Right cardiac atrium (tissue), 5 donors: Measurements from ENCODE around the gene GPR87. TPM values are rescaled to one million over a fixed set of nuclear protein-coding genes. Genes with fewer than 3 reads are reported as not detected.
A peak's percentile ranks its signal among the peaks of the same experiment; 100 is the strongest.

Source experiments
- ATAC-seq, 2 donors: fragments of 200-7000 bp; cut with Tn5 transposase; one replicate each; pipeline versions ENCODE4 v1.8.0 to v1.9.1; 2020; ENCODE audit warnings: moderate library complexity in 2 of 2, mild to moderate bottlenecking in 1 of 2
- DNase-seq, 3 donors: peaks; one replicate each; pipeline ENCODE4 v3.0.0-alpha.2; 2020
- H3K27ac ChIP-seq: one replicate; pipeline ENCODE4 v1.5.1; 2013; ENCODE audit warnings: mild to moderate bottlenecking, low read length, control low read depth, moderate library complexity
- H3K27me3 ChIP-seq: one replicate; pipeline ENCODE4 v1.6.1; 2013; ENCODE audit not compliant: control insufficient read depth, insufficient read depth
- H3K4me1 ChIP-seq: one replicate; pipeline ENCODE4 v1.6.1; 2013; ENCODE audit warnings: low read length; ENCODE audit not compliant: control insufficient read depth, insufficient read depth
- H3K4me3 ChIP-seq: one replicate; pipeline ENCODE4 v1.5.1; 2013; ENCODE audit warnings: low read length, control low read depth
- H3K9me3 ChIP-seq: one replicate; pipeline ENCODE4 v1.6.1; 2013; ENCODE audit warnings: low read length; ENCODE audit not compliant: control insufficient read depth
- WGBS: extraction: QIAGEN DNeasy Blood & Tissue Kit; methylation state at CpG from one replicate; pipeline ENCODE4 v1.1.7; 2013; 5-methylcytosine and 5-hydroxymethylcytosine counted together
- intact Hi-C, 4 donors: fragments of 100-400 bp; cut with DNase I; formaldehyde crosslinking; loops; one replicate each; pipeline versions ENCODE4 v1.11.0 to v1.14.0; 2022 to 2023
- polyA plus RNA-seq: library from polyadenylated mRNA; stranded (reverse); fragments of 200-250 nt; gene quantifications from one replicate; pipeline ENCODE4 v1.2.3, GENCODE V29; 2013
- total RNA-seq, 4 donors: library from RNA; stranded (reverse); fragmentation: NEBNext Ultra II Directional; extraction: Animal tissue kit (Norgen Biotek cat#: 25700); gene quantifications; one replicate each; pipeline ENCODE4 v1.2.1, GENCODE V29; 2021
- donor health status: healthy with polysubstance abuse.
- donor health status: DM: no; HTN: yes; CAD: no.
- donor health status: DM: no; HTN: no; CAD: no.
- donor health status: DM: no; HTN: yes; CAD: no; lungs with severe emphysema.
- donor health status: DM: yes; HTN: yes; CAD: no.

Gene GPR87
- total and polyA plus RNA-seq, 5 donors = not detected

DNA sequence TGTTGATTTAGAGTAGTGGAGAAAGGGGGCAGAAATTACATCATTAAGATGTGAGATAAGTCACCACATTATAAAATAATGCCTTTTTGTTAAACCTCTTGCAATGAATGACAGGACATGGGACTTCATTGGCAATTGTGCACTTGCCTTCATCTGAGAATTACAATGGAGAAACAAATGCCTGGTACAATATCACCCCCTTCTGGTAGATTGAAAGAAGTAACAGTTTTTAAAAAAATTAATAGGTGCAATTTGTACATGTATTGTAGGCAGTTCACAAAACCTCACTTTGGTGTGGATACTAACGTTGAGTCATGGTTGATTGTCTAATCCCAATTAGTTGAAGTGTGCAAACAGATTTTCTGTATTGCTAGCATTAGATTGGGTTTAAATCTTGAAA, 33.7 kb downstream of the GPR87 start:
- intact Hi-C loops = loop anchor here in 3 of 4 donors (2.0 to 5.0 kb wide), 4 partner anchors 56 to 116 kb away; no protein-coding TSS in a partner anchor
- Histone ChIP-seq H3K9me3 (no peaks in the 10 kb centered on the region), H3K4me3 (no peak overlapping the region), H3K27me3 (no peaks in the 10 kb centered on the region), H3K27ac (no peak overlapping the region), H3K4me1 (no peaks in the 10 kb centered on the region)
- DNase-seq (no peak), ATAC-seq (peak; percentile 43 to 73)
- 0% methylated on average over 1 of the region's 1 CpG for WGBS

- DNase-seq = no peak
- H3K4me1 ChIP-seq = no peaks in the 10 kb centered on the region
- 76% methylated on average over 9 of the region's 9 CpGs for WGBS
- H3K9me3 ChIP-seq = no peaks in the 10 kb centered on the region
- H3K4me3 ChIP-seq = no peak overlapping the region
- H3K27ac ChIP-seq = no peak overlapping the region
- intact Hi-C loops = loop anchor here (2.0 to 5.0 kb wide), 4 partner anchors 54 to 114 kb away; no protein-coding TSS in a partner anchor
- H3K27me3 ChIP-seq = no peaks in the 10 kb centered on the region
- ATAC-seq = peak in 1 of 2 donors; percentile 44
Measured at GRCh38 chr3:151281671-151282324, 34.8 kb downstream of the GPR87 start.

DNA sequence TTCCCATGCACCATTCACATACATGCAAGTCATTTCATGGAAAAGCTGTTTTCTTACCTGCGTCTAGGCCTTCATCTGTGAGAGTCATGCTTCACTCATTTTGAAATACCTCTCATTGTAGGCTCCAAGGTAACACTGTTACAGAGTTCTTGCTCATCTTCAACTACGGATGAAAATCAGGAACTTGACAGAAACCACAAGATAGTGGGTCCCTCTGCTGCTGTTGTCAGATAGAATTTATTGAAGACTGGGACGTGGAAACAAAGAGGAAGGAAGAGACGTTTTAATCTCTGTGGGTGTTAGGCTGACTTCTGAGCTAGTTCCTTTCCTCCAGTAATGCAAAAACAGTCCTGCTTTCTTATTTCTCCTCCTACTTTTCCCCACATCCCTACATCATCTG, 38.4 kb downstream of the GPR87 start, which contains the start of gene P2RY14:
Gene P2RY14 (minus strand): TSS at position 313 of the 400 bp plus-strand sequence. CDS start 64,226 bp downstream, outside the sequence.
- Histone ChIP-seq H3K9me3 (no peaks in the 10 kb centered on the region), H3K4me3 (peak within 1 kb of the TSS; percentile 29), H3K27me3 (no peaks in the 10 kb centered on the region), H3K27ac (peak within 1 kb of the TSS; percentile 21), H3K4me1 (no peaks in the 10 kb centered on the region)
- intact Hi-C loops = loop anchor here in 1 of 4 donors (5.0 kb wide), 1 partner anchor 46 kb away; no protein-coding TSS in a partner anchor
- ATAC-seq (no peak), DNase-seq (no peak)
- 42% methylated on average over 4 of the region's 4 CpGs for WGBS

GRCh38 chr3:151276687-151277042, 40.0 kb downstream of the GPR87 start:
- intact Hi-C loops = loop anchor here in 1 of 4 donors (5.0 kb wide), 1 partner anchor 44 kb away; no protein-coding TSS in a partner anchor
- WGBS = 75% methylated on average over 6 of the region's 6 CpGs
- DNase-seq = no peak
- Histone ChIP-seq H3K4me1 (no peaks in the 10 kb centered on the region), H3K9me3 (no peaks in the 10 kb centered on the region), H3K27ac (no peak overlapping the region), H3K4me3 (no peak overlapping the region), H3K27me3 (no peaks in the 10 kb centered on the region)
- no peak for ATAC-seq

GRCh38 chr3:151276038-151276686, 40.5 kb downstream of the GPR87 start:
- no peak overlapping the region for H3K4me3 ChIP-seq
- H3K9me3 ChIP-seq = no peaks in the 10 kb centered on the region
- intact Hi-C loops = loop anchor here in 1 of 4 donors (5.0 kb wide), 1 partner anchor 44 kb away; no protein-coding TSS in a partner anchor
- DNase-seq (no peak), ATAC-seq (no peak)
- no peak overlapping the region for H3K27ac ChIP-seq
- 68% methylated on average over 2 of the region's 2 CpGs for WGBS
- H3K4me1 ChIP-seq = no peaks in the 10 kb centered on the region
- no peaks in the 10 kb centered on the region for H3K27me3 ChIP-seq

DNA sequence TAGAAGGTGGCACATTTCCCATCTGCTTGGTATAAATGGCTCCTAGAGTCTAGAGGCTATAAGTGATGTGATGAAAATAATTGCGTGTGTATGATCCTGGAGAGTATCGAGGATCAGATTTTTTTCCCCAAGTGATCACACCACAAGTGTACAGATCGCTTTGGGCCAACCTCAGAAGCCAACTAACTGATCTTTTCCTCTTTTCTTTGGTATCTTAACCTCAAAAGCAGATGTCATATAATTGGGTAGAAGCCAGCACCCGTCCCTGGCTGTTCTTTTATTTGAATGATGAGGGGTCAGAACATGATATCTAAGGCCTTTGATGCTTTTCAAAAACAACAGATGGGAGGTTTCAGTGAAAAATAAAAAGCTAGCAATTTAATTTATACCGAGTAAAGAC, 41.5 kb downstream of the GPR87 start:
- no peak for ATAC-seq

GRCh38 chr3:151269631-151270030, 47.0 kb downstream of the GPR87 start:
- Histone ChIP-seq H3K9me3 (no peaks in the 10 kb centered on the region), H3K27me3 (no peaks in the 10 kb centered on the region), H3K4me3 (no peak overlapping the region), H3K4me1 (no peaks in the 10 kb centered on the region), H3K27ac (no peak overlapping the region)
- ATAC-seq (no peak), DNase-seq (no peak)
- 54% methylated on average over 5 of the region's 5 CpGs for WGBS
- intact Hi-C loops = no loop called here

More for the DNA sequence above, 41.5 kb downstream of the GPR87 start:
- intact Hi-C loops = loop anchor here in 1 of 4 donors (5.0 kb wide), 1 partner anchor 43 kb away; no protein-coding TSS in a partner anchor
- Histone ChIP-seq H3K9me3 (no peaks in the 10 kb centered on the region), H3K4me1 (no peaks in the 10 kb centered on the region), H3K27me3 (no peaks in the 10 kb centered on the region), H3K27ac (no peak overlapping the region), H3K4me3 (no peak overlapping the region)
- no peak for DNase-seq
- 67% methylated on average over 5 of the region's 5 CpGs for WGBS

DNA sequence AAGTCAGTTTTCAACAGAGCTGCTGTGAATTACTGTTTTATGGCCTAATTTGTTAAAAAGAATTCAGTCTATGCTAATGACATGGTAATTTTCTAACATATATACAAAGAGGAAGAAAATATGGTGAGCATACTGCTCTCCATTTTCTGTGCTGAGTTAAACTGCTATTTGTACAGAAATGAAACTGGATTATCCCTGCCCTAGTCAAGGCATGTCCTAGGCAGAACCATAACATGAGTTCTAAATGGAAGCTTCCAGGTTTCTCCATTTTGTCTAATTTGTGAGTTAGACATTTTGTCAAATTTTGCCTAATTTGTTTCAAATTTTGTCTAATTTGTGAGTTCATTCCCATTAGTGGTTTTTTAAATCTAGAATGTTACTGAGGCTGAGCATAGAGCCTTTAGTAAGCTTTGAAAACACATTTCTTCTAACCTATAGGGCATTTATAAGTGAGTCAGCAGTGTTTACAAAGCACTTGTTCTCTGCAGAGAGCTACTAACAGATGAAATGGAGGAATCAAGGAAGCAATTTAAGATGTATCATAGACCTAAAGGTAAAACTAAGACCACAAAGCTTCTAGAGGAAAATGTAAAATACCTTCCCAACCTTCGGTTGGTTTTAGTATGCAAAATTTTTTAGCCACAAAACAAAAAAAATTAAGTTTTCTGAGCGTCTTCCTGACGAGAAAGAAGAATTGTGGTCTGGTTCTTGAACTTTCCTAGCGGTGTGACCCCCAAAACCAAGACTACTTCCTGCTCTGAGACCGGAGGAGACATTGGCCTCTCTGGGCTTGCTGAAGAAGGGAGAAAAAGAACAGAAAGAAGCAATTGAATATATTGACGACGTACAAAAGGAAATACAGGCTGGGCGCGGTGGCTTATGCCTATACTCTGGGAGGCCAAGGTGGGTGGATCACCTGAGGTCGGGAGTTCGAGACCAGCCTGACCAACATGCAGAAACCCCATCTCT, 48.1 kb downstream of the GPR87 start:
- no peaks in the 10 kb centered on the region for H3K9me3 ChIP-seq
- H3K27me3 ChIP-seq = no peaks in the 10 kb centered on the region
- peak in 1 of 3 donors; percentile 40 for DNase-seq
- ATAC-seq = no peak
- intact Hi-C loops = no loop called here
- no peaks in the 10 kb centered on the region for H3K4me1 ChIP-seq
- no peak overlapping the region for H3K4me3 ChIP-seq
- H3K27ac ChIP-seq = no peak overlapping the region
- WGBS = 88% methylated on average over 11 of the region's 11 CpGs

- DNase-seq (no peak), ATAC-seq (no peak)
- intact Hi-C loops = no loop called here
- no peaks in the 10 kb centered on the region for H3K27me3 ChIP-seq
- 94% methylated on average over 1 of the region's 1 CpG for WGBS
- no peak overlapping the region for H3K4me3 ChIP-seq
- peaks cover 2% of the 10 kb centered on the region for H3K4me1 ChIP-seq
- H3K9me3 ChIP-seq = no peaks in the 10 kb centered on the region
- no peak overlapping the region for H3K27ac ChIP-seq
Measured at GRCh38 chr3:151267066-151267465, 49.6 kb downstream of the GPR87 start.

- H3K4me1 ChIP-seq = peaks cover 2% of the 10 kb centered on the region
- peak in 1 of 3 donors; percentile 22 for DNase-seq
- H3K27ac ChIP-seq = no peak overlapping the region
- intact Hi-C loops = no loop called here
- 81% methylated on average over 5 of the region's 5 CpGs for WGBS
- H3K9me3 ChIP-seq = no peaks in the 10 kb centered on the region
- no peak overlapping the region for H3K4me3 ChIP-seq
- H3K27me3 ChIP-seq = no peaks in the 10 kb centered on the region
- ATAC-seq = peak in 1 of 2 donors; percentile 47
Measured at GRCh38 chr3:151265866-151266265, 50.8 kb downstream of the GPR87 start.
